H1 (cell line): Measurements from ENCODE around the gene ATP6V1C2. TPM values are rescaled to one million over a fixed set of nuclear protein-coding genes. Genes with fewer than 3 reads are reported as not detected.

Source experiments
- CBX5 ChIP-seq: fragments of 300-800, 300-1000 bp; sonication (generic); IDR thresholded peaks from 2 replicates; pipeline ENCODE4 v1.7.1; 2016; ENCODE audit warnings: antibody characterized with exemption, low read length, low read depth
- CEBPB ChIP-seq: IDR thresholded peaks from 2 replicates; pipeline ENCODE4 v1.6.1; 2012; ENCODE audit warnings: low read depth, low read length
- CREB1 ChIP-seq: IDR thresholded peaks from 2 replicates; pipeline ENCODE4 v1.6.1; 2012; ENCODE audit warnings: inconsistent platforms
- EZH2 ChIP-seq: fragments of 200-600 bp; sonication (generic); IDR thresholded peaks from 2 replicates; pipeline ENCODE4 v1.7.1; 2012; ENCODE audit warnings: low read depth, mild to moderate bottlenecking, moderate library complexity, low read length, inconsistent platforms; ENCODE audit not compliant: severe bottlenecking
- HDAC6 ChIP-seq: IDR thresholded peaks from one replicate; pipeline ENCODE4 v1.7.1; 2012; ENCODE audit warnings: low read depth, mild to moderate bottlenecking, inconsistent platforms, low read length, moderate library complexity
- KDM1A ChIP-seq: fragments of 200-600, 300-600 bp; sonication (generic); IDR thresholded peaks from 2 replicates; pipeline ENCODE4 v1.7.1; 2016; ENCODE audit warnings: mild to moderate bottlenecking, low read length, borderline replicate concordance
- KDM4A ChIP-seq: IDR thresholded peaks from one replicate; pipeline ENCODE4 v1.7.1; 2012; ENCODE audit warnings: low read depth, mild to moderate bottlenecking, moderate library complexity, low read length, inconsistent platforms; ENCODE audit not compliant: severe bottlenecking
- KDM5A ChIP-seq: fragments of 200-600 bp; IDR thresholded peaks from 2 replicates; pipeline ENCODE4 v1.7.1; 2012; ENCODE audit warnings: mild to moderate bottlenecking, low read length, inconsistent platforms, mixed read lengths
- PHF8 ChIP-seq: fragments of 200-600 bp; sonication (generic); conservative IDR thresholded peaks from 2 replicates; pipeline ENCODE4 v1.7.1; 2012; ENCODE audit warnings: low read depth, mild to moderate bottlenecking, inconsistent platforms, low read length, moderate library complexity
- POLR2A ChIP-seq, 2 experiments: IDR thresholded peaks; 1 replicate in 1 of 2; 2 replicates in 1 of 2; pipeline ENCODE4 v1.6.1; 2011; ENCODE audit warnings: low read depth in 2 of 2, low read length in 2 of 2, mild to moderate bottlenecking in 2 of 2; ENCODE audit errors: control extremely low read depth in 1 of 2
- SUZ12 ChIP-seq: fragments of 200-600 bp; sonication (generic); IDR thresholded peaks from 2 replicates; pipeline ENCODE4 v1.6.1; 2012; ENCODE audit warnings: mild to moderate bottlenecking, inconsistent platforms, low read length, moderate library complexity, mixed read lengths
- TAF7 ChIP-seq: optimal IDR thresholded peaks from 2 replicates; pipeline ENCODE3; 2011; ENCODE audit warnings: low read depth, mild to moderate bottlenecking, inconsistent platforms, low read length, moderate library complexity, borderline replicate concordance
- TBP ChIP-seq: IDR thresholded peaks from 2 replicates; pipeline ENCODE4 v1.6.1; 2011; ENCODE audit warnings: low read depth, low read length, improper control_type of control experiment
- ZNF274 ChIP-seq: IDR thresholded peaks from 2 replicates; pipeline ENCODE4 v1.7.0; 2012; ENCODE audit warnings: low read length, borderline replicate concordance; ENCODE audit errors: extremely low read depth
- polyA plus RNA-seq, 7 experiments: library from polyadenylated mRNA; depleted of rRNA in 3 of 7; stranded (reverse) in 5 of 7; unstranded in 2 of 7; fragments of >200 nt in 5 of 7; fragments of 200-250 nt in 2 of 7; gene quantifications; 1 replicate in 5 of 7; 2 replicates in 1 of 7; 4 replicates in 1 of 7; pipeline versions ENCODE4 v1.2.1 to v1.2.3, GENCODE V29; 2011 to 2013; ENCODE audit warnings: missing spikeins in 2 of 7, mixed read lengths in 2 of 7
- total RNA-seq: library from RNA; stranded (reverse); fragmentation: NEBNext Ultra II Directional; extraction: Animal tissue kit (Norgen Biotek cat#: 25700); gene quantifications from 2 replicates; pipeline ENCODE4 v1.2.1, GENCODE V29; 2021
- TF ChIP-seq, protein P1 (sequence below): IDR thresholded peaks from 2 replicates; pipeline ENCODE4 v1.6.1; 2012; ENCODE audit warnings: inconsistent platforms

ATP6V1C2 gene
- total and polyA plus RNA-seq, 2 of the 8 experiments (the other 6 are each of a cell fraction or from before 2014, with no cell fraction given), result 0.29 to 0.74 TPM

GRCh38 chr2:10721396-10722251 lies at the start of gene ATP6V1C2 (continued):
- TF ChIP-seq, protein P1, sequence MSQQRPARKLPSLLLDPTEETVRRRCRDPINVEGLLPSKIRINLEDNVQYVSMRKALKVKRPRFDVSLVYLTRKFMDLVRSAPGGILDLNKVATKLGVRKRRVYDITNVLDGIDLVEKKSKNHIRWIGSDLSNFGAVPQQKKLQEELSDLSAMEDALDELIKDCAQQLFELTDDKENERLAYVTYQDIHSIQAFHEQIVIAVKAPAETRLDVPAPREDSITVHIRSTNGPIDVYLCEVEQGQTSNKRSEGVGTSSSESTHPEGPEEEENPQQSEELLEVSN, result no peak
- TF ChIP-seq KDM4A (peak; percentile 83), KDM1A (no peak), PHF8 (peak; percentile 34; the same call in 1 of the 2 replicates), TBP (peak; percentile 32; the same call in 1 of the 2 replicates), CEBPB (no peak), CREB1 (no peak), ZNF274 (no peak), KDM5A (no peak), POLR2A (IDR thresholded peaks at IDR 0.05; ENCODE audit: control extremely low read depth in 1 of 2, low read depth in 2 of 2, low read length in 2 of 2) (no peak), TAF7 (no peak), SUZ12 (peak; percentile 41; the same call in 1 of the 2 replicates), CBX5 (no peak), EZH2 (peak; percentile 69), HDAC6 (no peak)
